ENCODE data around the gene TBC1D5.

Gene TBC1D5

GRCh38 chr3:17469954-17470353 lies 272.5 kb downstream of the TBC1D5 start:
- no peak for DNase-seq (ENCODE audit: low spot score)

GRCh38 chr3:17469520-17469919 lies 272.9 kb downstream of the TBC1D5 start:
- no peak for DNase-seq (ENCODE audit: low spot score)

GRCh38 chr3:17466028-17466427 lies 276.4 kb downstream of the TBC1D5 start:
- no peak for DNase-seq (ENCODE audit: low spot score)

GRCh38 chr3:17459470-17459993 lies 282.9 kb downstream of the TBC1D5 start:
- DNase-seq (ENCODE audit: low spot score): no peak

- DNase-seq (ENCODE audit: low spot score): no peak
Observed at GRCh38 chr3:17456650-17457049, 285.8 kb downstream of the TBC1D5 start.

- DNase-seq (ENCODE audit: low spot score): no peak
Observed at GRCh38 chr3:17456046-17456445, 286.4 kb downstream of the TBC1D5 start.

GRCh38 chr3:17444865-17445264 lies 297.6 kb downstream of the TBC1D5 start:
- no peak for DNase-seq (ENCODE audit: low spot score)

GRCh38 chr3:17443142-17443541 lies 299.3 kb downstream of the TBC1D5 start:
- DNase-seq (ENCODE audit: low spot score): no peak

- no peak for DNase-seq (ENCODE audit: low spot score)
Observed at GRCh38 chr3:17442332-17443049, 299.9 kb downstream of the TBC1D5 start.

GRCh38 chr3:17433876-17434275 lies 308.6 kb downstream of the TBC1D5 start:
- no peak for DNase-seq (ENCODE audit: low spot score)

GRCh38 chr3:17432236-17432635 lies 310.2 kb downstream of the TBC1D5 start:
- DNase-seq (ENCODE audit: low spot score): no peak

GRCh38 chr3:17431484-17432045 lies 310.9 kb downstream of the TBC1D5 start:
- DNase-seq (ENCODE audit: low spot score): no peak

- DNase-seq (ENCODE audit: low spot score): peak; percentile 57
Observed at GRCh38 chr3:17431004-17431403, 311.4 kb downstream of the TBC1D5 start.

GRCh38 chr3:17430582-17430981 lies 311.8 kb downstream of the TBC1D5 start:
- no peak for DNase-seq (ENCODE audit: low spot score)

- no peak for DNase-seq (ENCODE audit: low spot score)
Observed at GRCh38 chr3:17423786-17424536, 318.5 kb downstream of the TBC1D5 start.

GRCh38 chr3:17422636-17423035 lies 319.8 kb downstream of the TBC1D5 start:
- DNase-seq (ENCODE audit: low spot score): no peak

- DNase-seq (ENCODE audit: low spot score): no peak
Observed at GRCh38 chr3:17420668-17421067, 321.8 kb downstream of the TBC1D5 start.

GRCh38 chr3:17412950-17413530 lies 329.4 kb downstream of the TBC1D5 start:
- peak; percentile 51 for DNase-seq (ENCODE audit: low spot score)

GRCh38 chr3:17411157-17411877 lies 331.1 kb downstream of the TBC1D5 start:
- DNase-seq (ENCODE audit: low spot score): no peak

- no peak for DNase-seq (ENCODE audit: low spot score)
Observed at GRCh38 chr3:17407576-17407975, 334.9 kb downstream of the TBC1D5 start.

- no peak for DNase-seq (ENCODE audit: low spot score)
Observed at GRCh38 chr3:17404548-17404947, 337.9 kb downstream of the TBC1D5 start.

- no peak for DNase-seq (ENCODE audit: low spot score)
Observed at GRCh38 chr3:17402442-17402841, 340.0 kb downstream of the TBC1D5 start.

Data from globus pallidus (tissue), 1 donor.